GM10266 (cell line): ENCODE results near the gene PNLIPRP2.

Source experiments
- DNase-seq: peaks from one replicate; pipeline ENCODE4 v3.0.0; 2012; ENCODE audit errors: extremely low spot score
- TF ChIP-seq, protein P1 (sequence below): IDR thresholded peaks from 2 replicates; pipeline ENCODE4 v1.5.1; 2012; ENCODE audit warnings: mild to moderate bottlenecking, low read depth; ENCODE audit not compliant: control insufficient read depth, insufficient read depth; ENCODE audit errors: missing control alignments

The PNLIPRP2 gene

DNA sequence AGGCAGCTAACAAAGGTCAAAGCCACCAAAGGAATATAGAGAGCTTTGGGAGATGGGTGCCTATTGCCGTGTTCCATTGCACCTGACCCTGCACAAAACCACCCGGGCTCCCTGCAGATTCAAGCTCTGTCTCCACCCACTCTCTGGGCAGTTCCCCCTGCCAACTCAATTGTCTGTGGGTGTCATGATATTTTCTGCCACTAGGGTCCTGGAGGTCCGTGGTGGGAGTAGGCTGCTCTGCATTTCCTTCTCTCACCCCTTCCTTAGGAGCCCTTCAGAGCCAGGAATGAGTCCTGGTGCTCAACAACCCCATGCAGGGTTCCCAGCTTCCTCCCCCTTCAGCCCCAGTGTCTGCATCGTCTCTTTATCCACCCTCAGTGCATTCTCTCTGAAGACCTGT lies 34.1 kb downstream of the PNLIPRP2 start:
- TF ChIP-seq, protein P1, sequence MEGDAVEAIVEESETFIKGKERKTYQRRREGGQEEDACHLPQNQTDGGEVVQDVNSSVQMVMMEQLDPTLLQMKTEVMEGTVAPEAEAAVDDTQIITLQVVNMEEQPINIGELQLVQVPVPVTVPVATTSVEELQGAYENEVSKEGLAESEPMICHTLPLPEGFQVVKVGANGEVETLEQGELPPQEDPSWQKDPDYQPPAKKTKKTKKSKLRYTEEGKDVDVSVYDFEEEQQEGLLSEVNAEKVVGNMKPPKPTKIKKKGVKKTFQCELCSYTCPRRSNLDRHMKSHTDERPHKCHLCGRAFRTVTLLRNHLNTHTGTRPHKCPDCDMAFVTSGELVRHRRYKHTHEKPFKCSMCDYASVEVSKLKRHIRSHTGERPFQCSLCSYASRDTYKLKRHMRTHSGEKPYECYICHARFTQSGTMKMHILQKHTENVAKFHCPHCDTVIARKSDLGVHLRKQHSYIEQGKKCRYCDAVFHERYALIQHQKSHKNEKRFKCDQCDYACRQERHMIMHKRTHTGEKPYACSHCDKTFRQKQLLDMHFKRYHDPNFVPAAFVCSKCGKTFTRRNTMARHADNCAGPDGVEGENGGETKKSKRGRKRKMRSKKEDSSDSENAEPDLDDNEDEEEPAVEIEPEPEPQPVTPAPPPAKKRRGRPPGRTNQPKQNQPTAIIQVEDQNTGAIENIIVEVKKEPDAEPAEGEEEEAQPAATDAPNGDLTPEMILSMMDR: no peak
- no peak for DNase-seq

DNA sequence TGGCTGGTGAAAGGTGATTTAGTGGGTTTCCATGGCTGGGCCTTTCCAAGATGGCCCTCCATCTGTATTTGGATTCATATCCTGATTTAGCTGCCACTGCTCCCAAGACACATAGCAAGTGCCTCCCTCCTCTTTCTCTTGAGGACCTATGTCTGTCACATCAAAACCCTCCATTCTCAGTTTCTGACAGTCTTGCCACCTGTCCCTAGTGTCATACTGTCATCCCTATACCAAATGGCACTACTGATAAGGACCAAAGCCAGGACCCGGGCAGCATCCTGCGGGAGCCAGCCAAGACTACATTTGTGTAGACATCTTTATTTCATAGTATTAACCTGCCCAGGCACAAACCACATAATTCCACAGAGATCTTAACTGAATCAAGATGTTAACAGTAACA lies 34.8 kb downstream of the PNLIPRP2 start:
- TF ChIP-seq, protein P1: no peak
- no peak for DNase-seq

DNA sequence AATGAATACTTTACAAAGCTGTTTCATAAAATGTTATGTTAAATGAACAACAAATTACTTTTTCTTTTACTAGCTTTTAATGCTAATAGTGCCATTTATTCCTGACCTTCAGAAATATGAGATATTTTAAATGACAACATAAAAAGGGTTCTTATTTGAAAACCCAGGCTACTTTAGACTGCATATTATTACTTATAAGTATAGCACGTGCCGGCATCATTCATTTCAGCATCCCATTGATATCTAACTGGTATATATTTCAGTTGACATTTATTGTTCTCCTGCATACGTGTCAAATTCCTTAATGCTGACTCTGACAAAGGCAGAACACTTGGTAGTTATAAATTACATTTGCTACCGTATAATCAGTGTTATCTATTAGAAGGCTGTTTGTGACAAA lies 35.3 kb downstream of the PNLIPRP2 start:
- TF ChIP-seq, protein P1: no peak
- DNase-seq: no peak

DNA sequence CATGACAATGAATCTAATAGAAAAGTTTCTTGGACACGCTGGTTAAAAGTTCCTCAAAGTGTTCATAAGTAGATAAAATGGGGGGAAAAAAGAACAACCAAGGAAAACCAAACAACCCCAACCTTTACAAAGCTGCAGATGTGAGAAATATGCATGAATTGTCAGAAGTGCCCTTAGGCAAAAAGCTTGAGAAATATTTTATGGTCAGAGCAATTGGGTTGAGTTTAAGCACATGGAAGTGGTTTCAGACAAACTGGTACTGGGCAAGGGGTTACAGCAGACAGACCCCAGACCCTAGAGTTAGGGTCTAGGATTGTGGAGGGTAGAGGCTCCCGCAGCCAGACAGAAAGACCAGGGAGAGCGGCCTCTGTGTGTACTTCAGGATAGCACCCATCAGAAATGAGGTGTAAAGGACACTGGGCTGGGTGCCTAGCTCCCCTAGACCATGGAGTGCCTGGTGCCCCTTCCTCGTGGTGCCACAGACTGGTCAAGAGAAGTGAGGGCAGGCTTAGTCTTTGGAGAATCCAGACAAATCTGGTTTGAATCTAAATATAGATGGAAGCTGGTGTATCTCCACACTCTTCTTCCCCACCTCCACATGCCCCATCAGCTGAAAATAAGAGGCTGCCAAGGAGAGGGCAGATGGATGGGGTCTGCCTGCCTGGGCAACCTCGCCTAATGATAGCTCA lies 37.3 kb downstream of the PNLIPRP2 start:
- TF ChIP-seq, protein P1: no peak

DNA sequence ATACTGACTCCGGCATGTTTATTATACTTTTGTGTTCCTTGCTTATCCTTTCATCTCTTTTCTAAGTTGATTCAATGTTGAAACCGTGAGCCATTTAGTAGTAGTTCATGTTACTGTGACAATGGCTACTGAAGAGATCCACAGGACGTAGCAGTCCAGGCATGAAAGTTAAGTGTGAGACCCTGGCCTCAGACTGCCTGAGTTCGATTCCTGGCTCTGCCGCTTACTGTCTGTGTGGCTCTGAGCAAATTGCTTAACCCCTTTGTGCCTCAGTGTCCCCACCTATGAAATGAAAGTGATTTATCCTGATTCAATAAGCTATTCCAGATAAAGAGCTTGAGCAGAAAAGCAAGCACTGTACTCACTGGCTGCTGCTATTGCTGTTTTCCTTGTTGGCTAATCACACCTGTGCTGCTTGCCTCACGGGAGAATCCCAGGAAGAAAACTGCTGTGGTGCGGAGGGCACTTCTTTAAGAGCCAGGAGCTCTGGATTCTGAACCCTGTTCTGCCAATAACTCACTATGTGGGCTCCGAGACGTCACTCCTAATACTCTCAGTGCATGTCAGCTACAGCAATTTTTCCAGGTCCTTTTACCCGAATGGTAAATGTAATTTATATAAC lies 38.4 kb downstream of the PNLIPRP2 start:
- no peak for DNase-seq
- TF ChIP-seq, protein P1: no peak

More for the DNA sequence above, 37.3 kb downstream of the PNLIPRP2 start:
- no peak for DNase-seq

DNA sequence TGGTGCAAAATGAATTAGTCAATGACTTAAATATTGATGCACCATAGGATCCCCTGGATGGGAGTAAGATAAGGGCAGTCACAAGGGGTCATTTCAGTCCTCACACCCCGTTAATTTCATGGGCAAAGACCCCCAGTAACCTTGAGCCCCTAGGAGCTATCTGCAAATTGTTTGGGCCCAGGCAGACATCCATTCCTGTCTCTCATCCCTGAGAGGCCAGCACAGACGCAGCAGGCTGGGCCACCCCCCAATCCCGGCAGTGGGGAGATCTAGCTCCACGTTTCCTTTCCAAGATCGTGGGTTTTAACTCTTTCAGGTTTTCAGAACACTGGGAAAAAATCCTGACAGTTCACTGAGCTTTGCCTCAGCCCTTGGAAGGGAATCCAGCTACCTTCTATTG lies 40.1 kb downstream of the PNLIPRP2 start:
- TF ChIP-seq, protein P1: no peak
- DNase-seq: no peak

DNA sequence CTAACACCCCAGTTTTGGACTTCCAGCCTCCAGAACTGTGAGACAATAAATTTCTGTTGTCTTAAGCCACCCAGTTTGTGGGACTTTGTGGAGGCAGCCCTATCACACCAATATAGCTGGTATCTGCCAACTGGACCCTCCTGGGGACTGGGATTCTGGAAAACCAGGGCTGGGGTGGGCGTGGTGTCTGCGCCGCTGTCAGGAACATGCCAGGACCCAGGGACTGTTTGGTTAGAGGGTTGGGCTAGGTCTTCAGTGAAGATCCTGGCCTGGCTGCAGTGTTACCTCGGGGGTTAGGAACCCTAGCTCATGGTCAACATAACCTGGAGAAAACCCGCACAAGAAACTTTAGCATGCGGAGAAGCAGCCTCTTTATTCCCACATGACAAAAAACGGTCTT lies 42.6 kb downstream of the PNLIPRP2 start:
- no peak for DNase-seq
- TF ChIP-seq, protein P1: no peak
